Astrocyte (in vitro differentiated cells and primary cell): ENCODE data around the gene ACP4. TPM values are rescaled to one million over a fixed set of nuclear protein-coding genes. Genes with fewer than 3 reads are reported as not detected.
"Not testable (repeated sequence)": the region's sequence is repeated elsewhere in the genome, so short reads cannot be mapped to it uniquely, and the experiment has no call there.

ENCODE experiments used
- DNase-seq: peaks from one replicate; pipeline ENCODE4 v3.0.0-alpha.2; 2010; ENCODE audit warnings: low read depth
- FAIRE-seq: peaks from 2 replicates; lab custom pipeline; 2011; peaks lifted over from hg19 to GRCh38; lab: Jason Lieb, UNC
- H2AFZ ChIP-seq: 2 replicates; pipeline ENCODE4 v1.6.0; 2012; ENCODE audit warnings: low read depth, low read length, inconsistent platforms
- H3K27ac ChIP-seq: 2 replicates; pipeline ENCODE4 v1.5.1; 2011; ENCODE audit warnings: low read depth, low read length, inconsistent platforms
- H3K27me3 ChIP-seq: 2 replicates; pipeline ENCODE4 v1.6.0; 2011; ENCODE audit warnings: low read length, inconsistent platforms; ENCODE audit not compliant: insufficient read depth
- H3K36me3 ChIP-seq: 2 replicates; pipeline ENCODE4 v1.5.1; 2011; ENCODE audit warnings: low read length, inconsistent platforms; ENCODE audit not compliant: insufficient read depth
- H3K4me1 ChIP-seq: 2 replicates; pipeline ENCODE4 v1.5.1; 2011; ENCODE audit warnings: low read length, inconsistent platforms; ENCODE audit not compliant: insufficient read depth
- H3K4me2 ChIP-seq: 2 replicates; pipeline ENCODE4 v1.6.0; 2012; ENCODE audit warnings: low read length, inconsistent platforms
- H3K4me3 ChIP-seq: 2 replicates; pipeline ENCODE4 v1.5.1; 2011; ENCODE audit warnings: low read depth, mild to moderate bottlenecking, low read length, inconsistent platforms; ENCODE audit not compliant: insufficient read depth
- H3K79me2 ChIP-seq: 2 replicates; pipeline ENCODE4 v1.6.0; 2012; ENCODE audit warnings: mild to moderate bottlenecking, low read length, inconsistent platforms; ENCODE audit not compliant: insufficient read depth
- H3K9ac ChIP-seq: 2 replicates; pipeline ENCODE4 v1.6.0; 2012; ENCODE audit warnings: mild to moderate bottlenecking, low read length, inconsistent platforms
- H3K9me3 ChIP-seq: 2 replicates; pipeline ENCODE4 v1.5.1; 2012; ENCODE audit warnings: low read depth, mild to moderate bottlenecking, low read length, inconsistent platforms; ENCODE audit not compliant: insufficient read depth
- H4K20me1 ChIP-seq: 2 replicates; pipeline ENCODE4 v1.6.0; 2012; ENCODE audit warnings: low read length, inconsistent platforms; ENCODE audit not compliant: insufficient read depth
- H3K27ac Mint-ChIP-seq: one replicate; pipeline ENCODE4 v1.8.0; 2021; ENCODE audit warnings: mild to moderate bottlenecking, mixed read lengths; ENCODE audit not compliant: unreplicated experiment
- H3K27me3 Mint-ChIP-seq: one replicate; pipeline ENCODE4 v1.8.0; 2021; ENCODE audit warnings: low read depth, mixed read lengths; ENCODE audit not compliant: unreplicated experiment
- H3K36me3 Mint-ChIP-seq: one replicate; pipeline ENCODE4 v1.8.0; 2021; ENCODE audit warnings: low read depth, mixed read lengths; ENCODE audit not compliant: unreplicated experiment
- H3K4me1 Mint-ChIP-seq: one replicate; pipeline ENCODE4 v1.8.0; 2021; ENCODE audit warnings: low read depth, mixed read lengths; ENCODE audit not compliant: unreplicated experiment
- H3K4me3 Mint-ChIP-seq: one replicate; pipeline ENCODE4 v1.8.0; 2021; ENCODE audit warnings: mild to moderate bottlenecking, moderate library complexity, mixed read lengths; ENCODE audit not compliant: unreplicated experiment
- H3K9me3 Mint-ChIP-seq: one replicate; pipeline ENCODE4 v1.8.0; 2021; ENCODE audit warnings: mild to moderate bottlenecking, mixed read lengths; ENCODE audit not compliant: unreplicated experiment
- EZH2 ChIP-seq: IDR thresholded peaks from 2 replicates; pipeline ENCODE4 v1.6.1; 2012; ENCODE audit warnings: mild to moderate bottlenecking, low read length, inconsistent platforms; ENCODE audit not compliant: insufficient read depth
- total RNA-seq: library from RNA; stranded (reverse); gene quantifications from 2 replicates; pipeline ENCODE4 v1.2.1, GENCODE V29; 2021
- TF ChIP-seq, protein P1 (sequence below): IDR thresholded peaks from 2 replicates; pipeline ENCODE4 v1.5.1; 2011; ENCODE audit warnings: low read depth, mild to moderate bottlenecking, inconsistent platforms, low read length, moderate library complexity; ENCODE audit not compliant: insufficient read depth

ACP4 gene
- total RNA-seq, 1 donor from 2014 or later, result not detected

DNA sequence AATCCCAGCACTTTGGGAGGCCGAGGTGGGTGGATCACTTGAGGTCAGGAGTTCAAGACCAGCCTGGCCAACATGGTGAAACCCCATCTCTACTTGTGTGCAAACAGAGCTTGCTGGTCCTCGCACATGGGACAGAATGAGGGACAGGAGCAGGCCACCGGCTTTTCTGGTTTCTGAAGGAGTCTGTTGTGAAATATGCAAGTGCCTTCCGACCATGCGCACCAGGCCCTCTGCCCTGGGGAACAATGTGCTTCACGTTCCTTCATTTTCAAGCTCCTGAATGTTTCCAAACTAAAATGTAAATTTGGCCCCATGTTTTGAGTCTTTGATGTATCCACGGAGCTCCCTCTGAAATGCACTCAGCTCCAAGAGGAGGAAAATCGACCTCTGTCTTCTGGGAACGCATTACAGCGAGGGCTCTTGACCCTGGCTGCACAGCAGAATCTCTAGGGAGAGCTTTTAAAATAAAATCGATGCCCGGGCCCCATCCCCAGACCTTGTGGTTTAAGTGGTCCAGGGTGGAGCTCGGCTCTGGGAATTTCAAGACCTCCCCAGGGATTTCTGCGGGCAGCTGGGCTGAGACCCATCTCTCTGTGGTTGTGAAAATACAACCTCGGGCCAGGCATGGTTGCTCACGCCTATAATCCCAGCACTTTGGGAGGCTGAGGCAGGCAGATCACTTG is 9.3 kb upstream of the ACP4 start:
- Histone ChIP-seq H3K9me3 (no peaks in the 10 kb centered on the region), H4K20me1 (no peaks in the 10 kb centered on the region), H3K27ac (no peak overlapping the region), H3K27me3 (peaks cover 31% of the 10 kb centered on the region), H3K4me2 (no peak overlapping the region), H3K4me1 (no peaks in the 10 kb centered on the region), H2AFZ (no peak overlapping the region), H3K9ac (no peak overlapping the region), H3K79me2 (no peaks in the 10 kb centered on the region), H3K4me3 (no peak overlapping the region), H3K36me3 (no peaks in the 10 kb centered on the region)
- Mint-ChIP-seq H3K27me3 (no peaks in the 10 kb centered on the region), H3K4me3 (no peak overlapping the region), H3K9me3 (peaks cover 12% of the 10 kb centered on the region), H3K27ac (no peak overlapping the region), H3K36me3 (no peaks in the 10 kb centered on the region), H3K4me1 (no peaks in the 10 kb centered on the region)
- TF ChIP-seq, protein P1, sequence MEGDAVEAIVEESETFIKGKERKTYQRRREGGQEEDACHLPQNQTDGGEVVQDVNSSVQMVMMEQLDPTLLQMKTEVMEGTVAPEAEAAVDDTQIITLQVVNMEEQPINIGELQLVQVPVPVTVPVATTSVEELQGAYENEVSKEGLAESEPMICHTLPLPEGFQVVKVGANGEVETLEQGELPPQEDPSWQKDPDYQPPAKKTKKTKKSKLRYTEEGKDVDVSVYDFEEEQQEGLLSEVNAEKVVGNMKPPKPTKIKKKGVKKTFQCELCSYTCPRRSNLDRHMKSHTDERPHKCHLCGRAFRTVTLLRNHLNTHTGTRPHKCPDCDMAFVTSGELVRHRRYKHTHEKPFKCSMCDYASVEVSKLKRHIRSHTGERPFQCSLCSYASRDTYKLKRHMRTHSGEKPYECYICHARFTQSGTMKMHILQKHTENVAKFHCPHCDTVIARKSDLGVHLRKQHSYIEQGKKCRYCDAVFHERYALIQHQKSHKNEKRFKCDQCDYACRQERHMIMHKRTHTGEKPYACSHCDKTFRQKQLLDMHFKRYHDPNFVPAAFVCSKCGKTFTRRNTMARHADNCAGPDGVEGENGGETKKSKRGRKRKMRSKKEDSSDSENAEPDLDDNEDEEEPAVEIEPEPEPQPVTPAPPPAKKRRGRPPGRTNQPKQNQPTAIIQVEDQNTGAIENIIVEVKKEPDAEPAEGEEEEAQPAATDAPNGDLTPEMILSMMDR, result no peak
- TF ChIP-seq EZH2, result no peak
- DNase-seq (no peak), FAIRE-seq (no peak)

DNA sequence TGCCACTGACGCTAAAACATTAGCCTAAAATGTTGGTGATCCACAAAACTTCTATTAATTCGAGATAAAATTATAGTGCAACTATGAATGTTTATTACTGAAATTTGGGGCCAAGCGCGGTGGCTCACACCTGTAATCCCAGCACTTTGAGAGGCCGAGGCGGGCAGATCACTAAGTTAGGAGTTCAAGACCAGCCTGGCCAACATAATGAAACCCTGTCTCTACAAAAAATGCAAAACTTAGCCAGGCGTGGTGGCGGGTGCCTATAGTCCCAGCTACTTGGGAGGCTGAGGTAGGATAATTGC is 6.4 kb upstream of the ACP4 start:
- not testable (repeated sequence) for H3K4me3 Mint-ChIP-seq, H3K27me3 Mint-ChIP-seq, H3K4me3 ChIP-seq, H3K4me1 Mint-ChIP-seq, DNase-seq, H3K9me3 ChIP-seq, H3K9me3 Mint-ChIP-seq, H3K4me2 ChIP-seq, H3K27ac ChIP-seq, H3K9ac ChIP-seq, H3K79me2 ChIP-seq, H3K36me3 ChIP-seq, H4K20me1 ChIP-seq, H3K36me3 Mint-ChIP-seq, FAIRE-seq, H3K27ac Mint-ChIP-seq, H3K4me1 ChIP-seq, H2AFZ ChIP-seq
- H3K27me3 ChIP-seq, result peaks cover 23% of the 10 kb centered on the region

GRCh38 chr19:50784710-50785109 is 5.5 kb upstream of the ACP4 start:
- Histone ChIP-seq H3K27me3 (peaks cover 14% of the 10 kb centered on the region), H3K9ac (no peak overlapping the region), H3K79me2 (no peaks in the 10 kb centered on the region), H3K4me3 (no peak overlapping the region), H3K9me3 (no peaks in the 10 kb centered on the region), H3K4me1 (no peaks in the 10 kb centered on the region), H4K20me1 (no peaks in the 10 kb centered on the region), H3K4me2 (no peak overlapping the region), H3K36me3 (no peaks in the 10 kb centered on the region), H3K27ac (no peak overlapping the region), H2AFZ (no peak overlapping the region)
- no peaks in the 10 kb centered on the region for H3K4me1 Mint-ChIP-seq
- no peaks in the 10 kb centered on the region for H3K36me3 Mint-ChIP-seq
- H3K27ac Mint-ChIP-seq, result no peak overlapping the region
- H3K27me3 Mint-ChIP-seq, result peaks cover 4% of the 10 kb centered on the region
- peaks cover 2% of the 10 kb centered on the region for H3K9me3 Mint-ChIP-seq
- TF ChIP-seq, protein P1, result no peak
- TF ChIP-seq EZH2, result no peak
- FAIRE-seq, result no peak
- H3K4me3 Mint-ChIP-seq, result no peak overlapping the region
- no peak for DNase-seq
